Hepatocyte (in vitro differentiated cells): ENCODE data around the gene LMTK2.

Experiments
- EZH2 ChIP-seq: fragments of 200-600 bp; sonication (generic); IDR thresholded peaks from 2 replicates; pipeline ENCODE4 v1.6.1; 2016; ENCODE audit warnings: antibody characterized with exemption, mild to moderate bottlenecking, borderline replicate concordance
- EZH2phosphoT487 ChIP-seq: fragments of 200-600 bp; sonication (generic); IDR thresholded peaks from one replicate; pipeline ENCODE4 v1.6.1; 2018; ENCODE audit warnings: antibody characterized with exemption, mild to moderate bottlenecking, low read depth, moderate library complexity; ENCODE audit not compliant: unreplicated experiment, severe bottlenecking
- TF ChIP-seq, protein P1 (sequence below): fragments of 200-600 bp; sonication (generic); IDR thresholded peaks from 2 replicates; pipeline ENCODE4 v1.5.1; 2016; ENCODE audit warnings: antibody characterized with exemption, mild to moderate bottlenecking; ENCODE audit not compliant: poor library complexity

DNA sequence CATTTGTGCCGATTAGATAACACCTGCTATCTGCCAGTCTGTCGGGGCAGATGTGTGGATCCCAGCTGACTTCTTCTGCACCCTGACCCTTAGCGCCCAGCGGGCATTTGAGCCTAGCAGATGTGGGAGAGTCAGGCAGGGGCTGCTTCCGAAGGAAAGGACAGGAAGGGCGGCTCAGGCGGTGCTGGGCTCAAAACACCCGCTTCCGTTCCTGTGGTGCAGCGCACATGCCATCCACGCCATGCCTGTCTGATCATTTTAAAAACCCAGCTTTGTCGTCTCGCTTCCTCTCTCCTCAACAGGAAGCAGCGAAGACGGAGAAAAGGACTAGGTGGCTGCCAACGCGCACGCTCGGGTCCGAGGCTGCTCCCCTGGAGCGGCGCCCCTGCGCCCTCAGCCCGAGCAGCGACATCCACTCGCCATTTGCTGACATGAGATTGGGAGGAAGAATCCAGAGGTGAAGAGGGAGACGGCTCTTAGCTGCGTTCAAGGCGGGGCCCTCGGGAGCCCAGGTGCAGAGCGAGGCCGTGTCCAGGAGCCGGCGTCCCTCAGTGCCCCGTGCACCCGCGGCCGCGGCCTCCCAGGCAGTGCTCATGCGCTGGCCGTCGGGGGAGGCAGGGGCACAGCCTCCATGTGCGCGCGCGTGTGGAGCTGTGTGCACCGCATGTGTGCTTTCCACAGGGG is 98.6 kb downstream of the LMTK2 start:
- TF ChIP-seq, protein P1, sequence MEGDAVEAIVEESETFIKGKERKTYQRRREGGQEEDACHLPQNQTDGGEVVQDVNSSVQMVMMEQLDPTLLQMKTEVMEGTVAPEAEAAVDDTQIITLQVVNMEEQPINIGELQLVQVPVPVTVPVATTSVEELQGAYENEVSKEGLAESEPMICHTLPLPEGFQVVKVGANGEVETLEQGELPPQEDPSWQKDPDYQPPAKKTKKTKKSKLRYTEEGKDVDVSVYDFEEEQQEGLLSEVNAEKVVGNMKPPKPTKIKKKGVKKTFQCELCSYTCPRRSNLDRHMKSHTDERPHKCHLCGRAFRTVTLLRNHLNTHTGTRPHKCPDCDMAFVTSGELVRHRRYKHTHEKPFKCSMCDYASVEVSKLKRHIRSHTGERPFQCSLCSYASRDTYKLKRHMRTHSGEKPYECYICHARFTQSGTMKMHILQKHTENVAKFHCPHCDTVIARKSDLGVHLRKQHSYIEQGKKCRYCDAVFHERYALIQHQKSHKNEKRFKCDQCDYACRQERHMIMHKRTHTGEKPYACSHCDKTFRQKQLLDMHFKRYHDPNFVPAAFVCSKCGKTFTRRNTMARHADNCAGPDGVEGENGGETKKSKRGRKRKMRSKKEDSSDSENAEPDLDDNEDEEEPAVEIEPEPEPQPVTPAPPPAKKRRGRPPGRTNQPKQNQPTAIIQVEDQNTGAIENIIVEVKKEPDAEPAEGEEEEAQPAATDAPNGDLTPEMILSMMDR = no peak
- no peak for TF ChIP-seq EZH2phosphoT487
- no peak for TF ChIP-seq EZH2
